GM08714 (cell line): ENCODE measurements around the gene OXCT2.

ENCODE experiments used
- H3K4me3 ChIP-seq: fragments of 200-500 bp; sonication (Bioruptor generic); 2 replicates; pipeline ENCODE4 v1.5.1; 2014; ENCODE audit warnings: mild to moderate bottlenecking, low read length, inconsistent platforms
- ZNF274 ChIP-seq: IDR thresholded peaks from 2 replicates; pipeline ENCODE4 v1.6.1; 2012; ENCODE audit warnings: mild to moderate bottlenecking, low read depth, low read length

OXCT2 gene

GRCh38 chr1:39737546-39738169 is 33.5 kb downstream of the OXCT2 start:
- H3K4me3 ChIP-seq, result no peak overlapping the region
- TF ChIP-seq ZNF274, result no peak

DNA sequence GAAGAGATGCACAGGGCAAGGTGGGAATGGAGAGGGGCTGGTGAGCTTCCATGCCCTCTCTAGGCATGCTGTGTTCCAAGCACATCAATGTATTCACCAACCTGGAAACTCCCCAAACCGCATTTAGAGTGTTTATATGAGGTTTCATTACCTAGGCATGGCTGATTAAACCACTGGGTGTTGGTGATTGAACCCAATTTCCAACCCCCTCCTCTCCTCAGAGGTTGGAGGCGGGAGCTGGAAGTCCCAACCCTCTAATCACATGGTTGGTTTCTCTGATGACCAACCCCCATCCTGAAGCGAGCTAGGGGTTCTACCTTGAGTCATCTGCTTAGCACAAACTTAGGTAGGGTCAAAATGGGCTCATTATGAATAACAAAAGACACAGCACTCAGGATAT is 35.4 kb downstream of the OXCT2 start:
- H3K4me3 ChIP-seq, result no peak overlapping the region
- TF ChIP-seq ZNF274, result no peak

DNA sequence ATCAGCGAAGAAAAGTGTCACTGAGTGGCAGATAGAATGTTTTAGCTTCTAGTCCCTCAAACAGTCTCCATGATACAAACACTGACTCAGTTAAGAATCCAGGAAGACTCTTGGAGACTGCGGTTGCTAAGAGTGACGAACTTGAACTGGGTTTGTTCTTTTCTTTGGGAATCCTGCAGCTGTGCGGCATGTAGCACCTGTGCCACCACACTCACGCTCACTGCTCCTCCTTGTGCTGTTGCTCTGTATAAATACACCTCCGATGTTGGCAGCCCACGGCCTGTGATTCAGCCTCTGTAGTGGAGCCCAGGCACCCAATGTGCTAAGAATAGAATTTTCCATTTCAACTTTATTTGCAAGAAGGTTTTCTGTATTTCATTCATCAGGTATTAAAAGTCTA is 38.0 kb downstream of the OXCT2 start:
- TF ChIP-seq ZNF274, result no peak
- no peak overlapping the region for H3K4me3 ChIP-seq

GRCh38 chr1:39732730-39733129 is 38.4 kb downstream of the OXCT2 start:
- no peak for TF ChIP-seq ZNF274
- no peak overlapping the region for H3K4me3 ChIP-seq

DNA sequence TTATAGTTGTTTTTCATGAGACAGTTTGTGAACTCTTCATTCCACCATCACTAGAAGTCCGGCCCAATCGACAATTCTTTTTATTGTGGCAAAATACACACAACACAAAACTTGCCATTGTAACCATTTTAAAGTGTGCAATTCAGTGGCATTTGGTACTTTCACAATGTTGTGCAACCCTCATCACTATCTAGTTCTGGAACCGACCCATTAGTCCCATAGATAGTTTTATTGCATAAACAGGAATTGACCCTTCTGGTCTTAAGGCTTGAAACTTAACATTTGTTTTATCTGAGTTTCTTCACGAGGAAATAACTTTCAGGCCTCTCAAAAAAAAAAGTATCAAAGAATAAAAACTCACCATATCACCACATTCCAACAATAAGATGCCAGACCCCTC is 41.3 kb downstream of the OXCT2 start:
- TF ChIP-seq ZNF274, result no peak
- no peak overlapping the region for H3K4me3 ChIP-seq

- TF ChIP-seq ZNF274, result no peak
- H3K4me3 ChIP-seq, result no peak overlapping the region
Observed at GRCh38 chr1:39729030-39729429, 42.1 kb downstream of the OXCT2 start.

GRCh38 chr1:39727932-39728317 is 43.2 kb downstream of the OXCT2 start:
- TF ChIP-seq ZNF274, result no peak
- H3K4me3 ChIP-seq, result peak overlapping the region; percentile 26; the same call in 1 of the 2 replicates

DNA sequence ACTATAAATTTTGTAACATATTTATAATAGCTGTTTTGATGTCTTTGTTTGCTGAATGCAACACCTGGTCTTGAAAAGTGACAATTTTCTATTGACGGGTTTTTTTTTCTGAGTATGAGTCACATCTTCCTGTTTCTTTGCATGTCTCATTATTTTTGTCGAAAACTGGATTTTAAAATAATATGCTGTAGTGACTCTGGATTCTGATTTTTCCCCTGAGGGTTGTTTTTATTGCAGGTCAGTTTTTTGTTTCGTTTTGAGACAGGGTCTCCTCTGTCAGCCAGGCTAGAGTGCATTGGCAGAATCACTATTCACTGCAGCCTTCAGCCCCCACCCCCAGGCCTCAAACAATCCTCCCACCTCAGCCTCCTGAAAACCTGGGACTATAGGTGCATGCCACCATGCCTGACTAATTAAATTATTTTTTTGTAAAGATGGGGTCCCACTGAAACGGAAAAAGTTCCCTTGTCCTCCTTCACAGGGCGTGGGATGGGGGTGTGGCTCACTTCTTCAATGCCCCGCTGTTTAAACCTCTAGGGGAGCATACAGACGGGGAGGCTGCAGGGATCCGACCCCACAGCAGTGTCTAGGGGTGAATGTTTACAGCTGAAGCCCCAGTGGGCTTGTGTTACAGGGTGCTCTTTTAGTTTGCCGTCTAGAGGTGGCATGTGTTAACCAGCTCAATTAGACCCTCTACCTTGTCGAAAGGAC is 43.8 kb downstream of the OXCT2 start:
- peak overlapping the region; percentile 26; the same call in 1 of the 2 replicates for H3K4me3 ChIP-seq
- no peak for TF ChIP-seq ZNF274

- TF ChIP-seq ZNF274, result no peak
Observed at GRCh38 chr1:39726600-39726999, 44.5 kb downstream of the OXCT2 start.

DNA sequence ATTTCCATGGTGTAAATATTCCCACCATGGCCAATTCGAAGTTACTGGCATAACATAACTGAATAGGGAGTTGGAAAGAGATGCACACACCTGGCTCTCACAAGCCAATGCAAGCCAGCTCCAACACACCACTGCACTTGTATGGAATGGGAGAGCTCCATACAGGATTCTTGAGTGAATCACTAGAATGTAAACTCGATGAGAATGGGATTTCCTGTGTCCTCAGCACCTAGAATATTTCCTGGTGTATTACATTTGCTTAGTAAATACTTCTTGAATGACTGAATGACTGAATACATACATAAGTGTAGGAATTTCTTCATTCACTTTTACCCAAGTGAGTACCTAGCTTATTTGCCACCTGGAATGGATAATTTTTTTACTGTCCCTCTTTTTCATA is 48.7 kb downstream of the OXCT2 start:
- H3K4me3 ChIP-seq, result no peak overlapping the region
- no peak for TF ChIP-seq ZNF274

More at GRCh38 chr1:39726600-39726999, 44.5 kb downstream of the OXCT2 start:
- no peak overlapping the region for H3K4me3 ChIP-seq

DNA sequence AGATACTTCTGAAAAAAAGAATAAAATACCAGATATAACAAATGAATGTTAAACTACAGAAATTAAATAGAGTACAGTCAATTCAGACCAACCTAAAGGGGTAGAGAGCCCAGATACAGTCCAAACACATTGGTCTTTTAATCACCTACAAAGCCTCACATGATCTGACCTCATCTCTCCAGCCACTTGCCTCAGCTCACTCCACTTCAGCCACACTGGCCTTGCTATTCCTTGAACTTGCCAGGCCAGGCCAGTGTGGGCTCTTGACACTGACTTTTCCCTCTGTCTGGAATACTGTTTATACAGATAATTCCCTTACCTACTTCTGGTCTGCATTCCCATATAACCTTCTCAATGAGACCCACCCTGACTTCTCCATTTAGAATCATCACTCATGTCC is 49.5 kb downstream of the OXCT2 start:
- no peak for TF ChIP-seq ZNF274
- H3K4me3 ChIP-seq, result no peak overlapping the region

DNA sequence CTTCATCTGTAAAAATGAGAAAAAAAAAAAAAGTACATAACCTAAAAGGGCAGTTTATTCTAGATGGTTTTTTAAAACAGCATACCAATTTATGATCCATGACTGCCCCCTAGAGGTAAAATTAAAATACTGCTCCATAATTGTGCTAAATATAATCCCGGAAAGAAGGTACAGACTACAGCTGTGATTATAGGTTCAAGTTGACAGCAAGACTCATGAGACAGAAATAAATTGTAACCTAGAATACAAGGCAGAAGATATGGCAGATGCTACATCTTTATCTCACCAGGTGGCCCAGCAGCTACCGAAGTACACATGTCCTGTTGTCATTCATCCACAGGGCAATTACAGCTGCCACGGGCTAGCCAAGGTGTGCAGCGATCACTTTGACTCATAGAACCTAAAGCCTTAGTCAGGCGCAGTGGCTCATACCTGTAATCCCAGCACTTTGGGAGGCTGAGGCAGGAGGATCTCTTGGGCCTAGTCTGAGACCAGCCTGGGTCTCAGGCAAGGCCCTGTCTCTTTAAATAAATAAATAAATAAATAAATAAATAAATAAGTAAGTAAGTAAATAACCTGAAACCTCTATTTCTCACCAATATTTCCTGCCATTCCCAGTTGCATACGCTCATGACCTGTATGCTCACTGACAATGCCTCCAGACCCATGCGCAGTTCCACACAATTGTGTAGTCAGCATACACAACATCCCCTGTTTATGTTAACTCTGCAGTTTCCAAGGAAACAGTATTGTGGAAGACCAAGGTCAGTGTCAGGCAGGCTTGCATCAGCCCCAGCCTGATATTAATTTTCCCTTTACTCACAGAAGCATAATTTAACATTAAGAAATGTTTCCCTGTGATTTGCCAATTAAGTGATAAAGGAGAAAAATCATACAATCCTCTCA is 50.8 kb downstream of the OXCT2 start:
- TF ChIP-seq ZNF274, result no peak

More for the DNA sequence above, 50.8 kb downstream of the OXCT2 start:
- H3K4me3 ChIP-seq, result no peak overlapping the region
